Trophoblast cell (in vitro differentiated cells and primary cell): ENCODE results near the gene HHAT.

Source experiments
- DNase-seq, 2 donors: peaks; one replicate each; pipeline ENCODE4 v3.0.0-alpha.2; 2016
- H2AFZ ChIP-seq: 2 replicates; pipeline ENCODE4 v1.6.1; 2013; ENCODE audit warnings: low read length, moderate library complexity, mild to moderate bottlenecking; ENCODE audit not compliant: insufficient read depth, poor library complexity
- H2AK5ac ChIP-seq: 2 replicates; pipeline ENCODE4 v1.6.1; 2013; ENCODE audit warnings: mild to moderate bottlenecking, low read length
- H2BK120ac ChIP-seq: 2 replicates; pipeline ENCODE4 v1.6.1; 2013; ENCODE audit warnings: low read length, mild to moderate bottlenecking, moderate library complexity; ENCODE audit not compliant: insufficient read depth, poor library complexity
- H2BK12ac ChIP-seq: 2 replicates; pipeline ENCODE4 v1.6.1; 2013; ENCODE audit warnings: mild to moderate bottlenecking, low read length, moderate library complexity
- H2BK5ac ChIP-seq: 2 replicates; pipeline ENCODE4 v1.6.1; 2013; ENCODE audit warnings: low read length, low read depth, moderate library complexity, mild to moderate bottlenecking; ENCODE audit not compliant: poor library complexity
- H3K14ac ChIP-seq: 2 replicates; pipeline ENCODE4 v1.6.1; 2013; ENCODE audit warnings: mild to moderate bottlenecking, low read length
- H3K18ac ChIP-seq: 2 replicates; pipeline ENCODE4 v1.6.1; 2013; ENCODE audit warnings: mild to moderate bottlenecking, low read length
- H3K23ac ChIP-seq: 2 replicates; pipeline ENCODE4 v1.6.1; 2013; ENCODE audit warnings: low read length
- H3K27ac ChIP-seq: 2 replicates; pipeline ENCODE4 v1.5.1; 2013; ENCODE audit warnings: low read depth, mild to moderate bottlenecking, inconsistent platforms, low read length, moderate library complexity
- H3K27me3 ChIP-seq: 2 replicates; pipeline ENCODE4 v1.6.1; 2013; ENCODE audit warnings: inconsistent platforms, mild to moderate bottlenecking, low read length, moderate library complexity; ENCODE audit not compliant: insufficient read depth
- H3K36me3 ChIP-seq, 2 experiments: 1 replicate in 1 of 2; 2 replicates in 1 of 2; pipeline ENCODE4 v1.6.1; 2013; ENCODE audit warnings: low read length in 2 of 2, mild to moderate bottlenecking in 2 of 2, moderate library complexity in 1 of 2; ENCODE audit not compliant: insufficient read depth in 2 of 2, control insufficient read depth in 1 of 2
- H3K4ac ChIP-seq: 2 replicates; pipeline ENCODE4 v1.6.1; 2013; ENCODE audit warnings: low read depth, mild to moderate bottlenecking, low read length, moderate library complexity
- H3K4me1 ChIP-seq, 2 experiments: 1 replicate in 1 of 2; 2 replicates in 1 of 2; pipeline ENCODE4 v1.6.1; 2013; ENCODE audit warnings: low read length in 2 of 2, mild to moderate bottlenecking in 2 of 2, moderate library complexity in 1 of 2; ENCODE audit not compliant: insufficient read depth in 2 of 2, control insufficient read depth in 1 of 2
- H3K4me2 ChIP-seq: 2 replicates; pipeline ENCODE4 v1.6.1; 2013; ENCODE audit warnings: inconsistent platforms, mild to moderate bottlenecking, low read length, moderate library complexity
- H3K4me3 ChIP-seq: 2 replicates; pipeline ENCODE4 v1.5.1; 2013; ENCODE audit warnings: mild to moderate bottlenecking, low read depth, low read length, inconsistent platforms
- H3K79me1 ChIP-seq: one replicate; pipeline ENCODE4 v1.6.1; 2013; ENCODE audit warnings: low read length
- H3K79me2 ChIP-seq: 2 replicates; pipeline ENCODE4 v1.6.1; 2013; ENCODE audit warnings: low read length, mild to moderate bottlenecking; ENCODE audit not compliant: control insufficient read depth, insufficient read depth, poor library complexity
- H3K9ac ChIP-seq: 2 replicates; pipeline ENCODE4 v1.6.1; 2013; ENCODE audit warnings: mild to moderate bottlenecking, low read length
- H3K9me3 ChIP-seq: 2 replicates; pipeline ENCODE4 v1.6.1; 2013; ENCODE audit warnings: low read depth, mild to moderate bottlenecking, control low read depth, inconsistent platforms, low read length; ENCODE audit not compliant: insufficient read depth
- H4K12ac ChIP-seq: 2 replicates; pipeline ENCODE4 v1.6.1; 2013; ENCODE audit warnings: low read depth, mild to moderate bottlenecking, low read length, moderate library complexity
- H4K8ac ChIP-seq: 2 replicates; pipeline ENCODE4 v1.6.1; 2013; ENCODE audit warnings: low read depth, mild to moderate bottlenecking, low read length, moderate library complexity
- H4K91ac ChIP-seq: one replicate; pipeline ENCODE4 v1.6.1; 2013; ENCODE audit warnings: low read depth, mild to moderate bottlenecking, low read length, moderate library complexity
- WGBS: extraction: QIAGEN DNeasy Blood & Tissue Kit; methylation state at CpG from one replicate; pipeline ENCODE4 v1.1.7; 2013; ENCODE audit warnings: missing lambda C conversion rate; ENCODE audit not compliant: insufficient read length, insufficient coverage; ENCODE audit errors: extremely low coverage; 5-methylcytosine and 5-hydroxymethylcytosine counted together

The HHAT gene

DNA sequence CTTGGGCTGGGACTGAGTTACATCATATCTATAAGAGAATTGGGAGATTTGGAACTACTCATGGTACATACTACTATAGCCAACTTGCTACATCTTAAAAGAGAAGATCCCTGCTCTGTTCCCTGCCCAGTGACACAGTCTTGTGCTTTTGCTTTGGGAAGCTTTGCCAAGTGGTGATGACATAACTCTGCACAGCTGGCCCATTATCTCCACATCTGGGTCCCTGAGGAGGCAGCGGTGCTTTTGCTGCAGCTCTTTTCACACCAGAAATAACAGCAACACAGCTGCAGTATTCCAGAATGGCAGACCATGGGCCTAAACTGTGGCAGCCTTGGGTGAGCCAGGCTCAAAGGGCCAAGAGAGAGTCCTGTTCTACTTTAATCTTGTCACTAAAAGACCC lies 296.0 kb downstream of the HHAT start:
- Histone ChIP-seq H3K9ac (no peak overlapping the region), H4K91ac (no peak overlapping the region), H3K4me2 (no peak overlapping the region), H2BK120ac (no peak overlapping the region), H3K23ac (no peak overlapping the region), H3K9me3 (no peaks in the 10 kb centered on the region), H3K27ac (no peak overlapping the region), H3K4ac (no peak overlapping the region), H3K27me3 (no peaks in the 10 kb centered on the region), H3K36me3 (no peaks in the 10 kb centered on the region), H2BK12ac (no peak overlapping the region), H3K4me1 (no peaks in the 10 kb centered on the region), H3K14ac (no peak overlapping the region), H3K4me3 (no peak overlapping the region), H4K8ac (no peak overlapping the region), H3K79me1 (no peaks in the 10 kb centered on the region), H4K12ac (no peak overlapping the region), H3K18ac (no peak overlapping the region), H3K79me2 (no peaks in the 10 kb centered on the region), H2BK5ac (no peak overlapping the region), H2AFZ (no peak overlapping the region), H2AK5ac (no peak overlapping the region)
- DNase-seq, result no peak
- WGBS, result no CpG with 5 or more reads among the region's 1 CpG

DNA sequence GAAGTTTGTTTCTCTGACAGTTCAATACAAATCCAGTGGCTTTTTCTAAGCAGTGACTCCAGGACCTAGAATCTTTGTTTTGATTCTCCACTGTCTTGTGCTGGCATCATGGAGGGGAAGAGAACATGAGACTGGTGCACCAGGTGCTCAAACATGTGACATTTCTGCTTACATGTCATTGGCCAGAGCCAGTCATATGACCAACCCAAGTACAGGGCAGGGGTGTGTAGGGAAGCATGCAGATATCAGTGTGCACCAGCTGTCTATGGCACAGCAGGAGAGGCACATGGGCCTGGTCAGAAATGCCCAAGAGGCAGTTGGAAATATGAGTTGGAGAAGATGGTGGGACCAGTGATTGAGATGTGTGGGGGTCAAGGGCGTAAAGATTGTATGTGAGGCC lies 297.0 kb downstream of the HHAT start:
- no peak overlapping the region for H4K12ac ChIP-seq
- no peak overlapping the region for H3K18ac ChIP-seq
- no peaks in the 10 kb centered on the region for H3K4me1 ChIP-seq
- no peak overlapping the region for H2AFZ ChIP-seq
- H3K9me3 ChIP-seq, result no peaks in the 10 kb centered on the region
- no peak overlapping the region for H4K91ac ChIP-seq
- no peak overlapping the region for H3K23ac ChIP-seq
- DNase-seq, result no peak
- no peak overlapping the region for H3K4me3 ChIP-seq
- no peak overlapping the region for H3K9ac ChIP-seq
- H3K4ac ChIP-seq, result no peak overlapping the region
- no peak overlapping the region for H2AK5ac ChIP-seq
- H2BK5ac ChIP-seq, result no peak overlapping the region
- no peak overlapping the region for H4K8ac ChIP-seq
- no peak overlapping the region for H2BK12ac ChIP-seq
- H3K27ac ChIP-seq, result no peak overlapping the region
- H3K4me2 ChIP-seq, result no peak overlapping the region
- no peaks in the 10 kb centered on the region for H3K27me3 ChIP-seq
- no peaks in the 10 kb centered on the region for H3K79me1 ChIP-seq
- no peak overlapping the region for H3K14ac ChIP-seq
- no peaks in the 10 kb centered on the region for H3K36me3 ChIP-seq
- H3K79me2 ChIP-seq, result no peaks in the 10 kb centered on the region
- no peak overlapping the region for H2BK120ac ChIP-seq
- no CpG with 5 or more reads among the region's 1 CpG for WGBS

DNA sequence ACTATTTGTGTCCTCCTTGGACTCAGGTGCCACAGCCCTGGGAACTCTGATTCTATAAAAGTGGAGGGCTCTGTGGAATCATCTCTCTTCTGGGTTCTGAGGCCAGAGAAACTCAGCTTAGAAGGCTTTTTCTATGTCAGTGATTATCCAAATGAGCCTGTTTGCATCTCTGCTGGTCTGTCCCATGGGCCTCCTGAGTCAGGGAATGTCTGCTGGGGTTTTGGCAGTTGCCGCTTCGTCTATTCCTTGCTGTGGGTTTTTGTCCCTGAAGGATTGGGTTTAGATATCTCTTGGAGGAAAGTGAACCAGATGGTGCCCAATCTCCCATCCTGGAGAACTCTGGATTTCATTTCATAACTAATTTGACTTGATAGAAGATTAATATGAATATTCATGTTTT lies 297.6 kb downstream of the HHAT start:
- H3K9ac ChIP-seq, result no peak overlapping the region
- no peaks in the 10 kb centered on the region for H3K9me3 ChIP-seq
- no peaks in the 10 kb centered on the region for H3K4me1 ChIP-seq
- no CpG with 5 or more reads among the region's 2 CpGs for WGBS
- no peak overlapping the region for H3K4me2 ChIP-seq
- H4K91ac ChIP-seq, result no peak overlapping the region
- H3K14ac ChIP-seq, result no peak overlapping the region
- H3K18ac ChIP-seq, result no peak overlapping the region
- H3K4me3 ChIP-seq, result no peak overlapping the region
- H4K8ac ChIP-seq, result no peak overlapping the region
- no peak overlapping the region for H2AFZ ChIP-seq
- no peak overlapping the region for H2BK12ac ChIP-seq
- no peak overlapping the region for H2BK120ac ChIP-seq
- no peak overlapping the region for H2AK5ac ChIP-seq
- no peak overlapping the region for H3K27ac ChIP-seq
- H3K27me3 ChIP-seq, result no peaks in the 10 kb centered on the region
- no peak overlapping the region for H3K4ac ChIP-seq
- H4K12ac ChIP-seq, result no peak overlapping the region
- H3K36me3 ChIP-seq, result no peaks in the 10 kb centered on the region
- no peak overlapping the region for H3K23ac ChIP-seq
- H2BK5ac ChIP-seq, result no peak overlapping the region
- H3K79me2 ChIP-seq, result no peaks in the 10 kb centered on the region
- H3K79me1 ChIP-seq, result no peaks in the 10 kb centered on the region
- no peak for DNase-seq

DNA sequence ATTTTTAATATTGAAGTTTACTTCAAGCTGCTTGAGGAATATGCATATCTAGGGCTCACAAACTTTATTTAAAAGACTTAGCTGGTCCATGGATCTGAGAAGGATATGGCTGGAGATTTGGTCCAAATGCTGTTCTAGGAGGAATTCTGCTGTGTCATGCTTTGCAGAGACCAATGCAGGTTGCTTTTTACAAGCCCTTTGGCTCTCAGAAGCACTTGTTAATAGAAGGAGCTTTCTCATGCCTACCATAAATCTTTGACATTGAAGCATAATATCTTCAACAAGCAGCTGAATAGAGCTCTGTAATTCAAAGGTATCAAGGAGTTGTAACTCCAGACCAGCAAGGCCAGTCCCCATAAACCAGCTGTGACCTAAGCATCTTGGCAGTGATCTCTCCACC lies 299.1 kb downstream of the HHAT start:
- Histone ChIP-seq H2BK120ac (no peak overlapping the region), H4K91ac (no peak overlapping the region), H3K4me1 (no peaks in the 10 kb centered on the region), H4K8ac (no peak overlapping the region), H3K79me1 (no peaks in the 10 kb centered on the region), H3K27ac (no peak overlapping the region), H3K27me3 (no peaks in the 10 kb centered on the region), H4K12ac (no peak overlapping the region), H3K23ac (no peak overlapping the region), H3K9me3 (no peaks in the 10 kb centered on the region), H3K79me2 (no peaks in the 10 kb centered on the region), H2BK12ac (no peak overlapping the region), H3K4me3 (no peak overlapping the region), H2BK5ac (no peak overlapping the region), H3K18ac (no peak overlapping the region), H2AFZ (no peak overlapping the region), H3K4ac (no peak overlapping the region), H3K4me2 (no peak overlapping the region), H2AK5ac (no peak overlapping the region), H3K36me3 (no peaks in the 10 kb centered on the region), H3K9ac (no peak overlapping the region), H3K14ac (no peak overlapping the region)
- no peak for DNase-seq

GRCh38 chr1:210629276-210629675 lies 300.6 kb downstream of the HHAT start:
- H3K4ac ChIP-seq, result no peak overlapping the region
- no peak overlapping the region for H3K9ac ChIP-seq
- peaks cover 2 to 3% of the 10 kb centered on the region in 2 experiments for H3K4me1 ChIP-seq
- no peaks in the 10 kb centered on the region for H3K36me3 ChIP-seq
- no peak for DNase-seq
- no peak overlapping the region for H3K27ac ChIP-seq
- H3K18ac ChIP-seq, result no peak overlapping the region
- H4K91ac ChIP-seq, result no peak overlapping the region
- no peaks in the 10 kb centered on the region for H3K9me3 ChIP-seq
- no CpG with 5 or more reads among the region's 2 CpGs for WGBS
- H2BK5ac ChIP-seq, result no peak overlapping the region
- H3K27me3 ChIP-seq, result no peaks in the 10 kb centered on the region
- H4K8ac ChIP-seq, result no peak overlapping the region
- H3K4me2 ChIP-seq, result no peak overlapping the region
- no peaks in the 10 kb centered on the region for H3K79me2 ChIP-seq
- no peak overlapping the region for H3K14ac ChIP-seq
- H4K12ac ChIP-seq, result no peak overlapping the region
- H3K79me1 ChIP-seq, result no peaks in the 10 kb centered on the region
- H2AK5ac ChIP-seq, result no peak overlapping the region
- H2AFZ ChIP-seq, result no peak overlapping the region
- no peak overlapping the region for H3K23ac ChIP-seq
- H3K4me3 ChIP-seq, result no peak overlapping the region
- no peak overlapping the region for H2BK12ac ChIP-seq
- no peak overlapping the region for H2BK120ac ChIP-seq
